Epithelial cell of esophagus (primary cell): Measurements from ENCODE around the gene CCL11.
A peak's percentile ranks its signal among the peaks of the same experiment; 100 is the strongest.

Experiments
- DNase-seq: peaks from one replicate; pipeline ENCODE4 v3.0.0; 2010; ENCODE audit warnings: low read depth
- H3K4me3 ChIP-seq: 2 replicates; pipeline ENCODE4 v1.5.1; 2011; ENCODE audit warnings: mild to moderate bottlenecking, low read length, control low read depth
- TF ChIP-seq, protein P1 (sequence below): IDR thresholded peaks from 2 replicates; pipeline ENCODE4 v1.5.1; 2011; ENCODE audit warnings: low read depth, mild to moderate bottlenecking, low read length, control low read depth, inconsistent platforms; ENCODE audit not compliant: insufficient read depth; ENCODE audit errors: missing control alignments

CCL11 gene

DNA sequence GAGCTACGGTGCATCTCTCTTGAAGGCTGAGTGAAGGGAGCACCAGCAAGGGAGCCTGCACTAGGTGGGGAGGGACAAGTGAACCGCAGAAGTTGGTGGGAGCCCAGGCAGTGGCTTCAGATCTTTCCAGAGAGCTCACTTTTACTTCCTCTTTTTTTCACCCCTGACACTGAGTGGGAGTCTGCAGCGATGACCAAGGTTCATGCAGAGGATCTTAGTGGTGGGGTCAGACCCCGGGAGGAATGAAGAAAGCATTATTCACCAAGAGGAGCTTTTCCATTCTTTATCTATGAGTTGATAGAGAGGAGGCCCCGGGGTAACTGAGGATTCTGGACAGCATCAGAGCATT lies 33.5 kb upstream of the CCL11 start:
- no peak overlapping the region for H3K4me3 ChIP-seq
- TF ChIP-seq, protein P1, sequence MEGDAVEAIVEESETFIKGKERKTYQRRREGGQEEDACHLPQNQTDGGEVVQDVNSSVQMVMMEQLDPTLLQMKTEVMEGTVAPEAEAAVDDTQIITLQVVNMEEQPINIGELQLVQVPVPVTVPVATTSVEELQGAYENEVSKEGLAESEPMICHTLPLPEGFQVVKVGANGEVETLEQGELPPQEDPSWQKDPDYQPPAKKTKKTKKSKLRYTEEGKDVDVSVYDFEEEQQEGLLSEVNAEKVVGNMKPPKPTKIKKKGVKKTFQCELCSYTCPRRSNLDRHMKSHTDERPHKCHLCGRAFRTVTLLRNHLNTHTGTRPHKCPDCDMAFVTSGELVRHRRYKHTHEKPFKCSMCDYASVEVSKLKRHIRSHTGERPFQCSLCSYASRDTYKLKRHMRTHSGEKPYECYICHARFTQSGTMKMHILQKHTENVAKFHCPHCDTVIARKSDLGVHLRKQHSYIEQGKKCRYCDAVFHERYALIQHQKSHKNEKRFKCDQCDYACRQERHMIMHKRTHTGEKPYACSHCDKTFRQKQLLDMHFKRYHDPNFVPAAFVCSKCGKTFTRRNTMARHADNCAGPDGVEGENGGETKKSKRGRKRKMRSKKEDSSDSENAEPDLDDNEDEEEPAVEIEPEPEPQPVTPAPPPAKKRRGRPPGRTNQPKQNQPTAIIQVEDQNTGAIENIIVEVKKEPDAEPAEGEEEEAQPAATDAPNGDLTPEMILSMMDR: no peak

DNA sequence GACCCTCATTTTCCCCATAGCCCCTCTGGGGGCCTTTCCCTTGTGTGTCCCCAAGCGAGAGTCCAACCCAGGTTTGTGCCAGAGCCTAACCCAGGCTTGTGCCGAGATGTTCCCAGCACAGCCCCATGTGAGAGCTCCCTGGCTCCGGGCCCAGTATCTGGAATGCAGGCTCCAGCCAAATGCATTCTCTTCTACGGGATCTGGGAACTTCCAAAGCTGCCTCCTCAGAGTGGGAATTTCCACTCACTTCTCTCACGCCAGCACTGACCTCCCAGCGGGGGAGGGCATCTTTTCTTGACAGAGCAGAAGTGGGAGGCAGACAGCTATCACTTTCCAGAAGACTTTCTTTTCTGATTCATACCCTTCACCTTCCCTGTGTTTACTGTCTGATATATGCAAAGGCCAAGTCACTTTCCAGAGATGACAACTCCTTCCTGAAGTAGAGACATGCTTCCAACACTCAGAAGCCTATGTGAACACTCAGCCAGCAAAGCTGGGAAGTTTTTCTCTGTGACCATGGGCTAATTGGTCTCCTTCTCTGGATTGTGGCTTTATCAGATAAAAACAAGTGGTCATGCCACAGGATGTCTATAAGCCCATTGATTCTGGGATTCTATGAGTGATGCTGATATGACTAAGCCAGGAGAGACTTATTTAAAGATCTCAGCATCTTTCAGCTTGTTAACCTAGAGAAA lies 33.0 kb upstream of the CCL11 start:
- DNase-seq: peak; percentile 24
- TF ChIP-seq, protein P1: no peak
- no peak overlapping the region for H3K4me3 ChIP-seq

More for the DNA sequence above, 33.5 kb upstream of the CCL11 start:
- no peak for DNase-seq

DNA sequence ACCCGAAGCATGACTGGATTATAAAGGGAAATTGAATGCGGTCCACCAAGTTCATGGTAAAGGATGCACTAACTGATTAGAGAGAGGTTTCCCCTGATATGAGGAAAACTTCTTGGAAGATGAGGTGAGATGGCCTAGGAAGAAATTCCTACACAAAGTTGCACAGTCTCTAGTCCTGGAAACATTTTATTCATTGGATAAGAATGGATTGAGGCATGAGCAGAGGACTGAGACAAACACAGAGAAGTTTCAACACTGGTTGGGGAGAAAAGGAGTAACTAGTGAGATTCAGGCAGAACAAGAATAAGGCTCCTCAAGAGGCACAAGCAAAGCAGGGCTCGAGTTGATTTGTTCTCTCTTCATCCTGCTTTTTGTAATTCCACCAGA lies 32.4 kb upstream of the CCL11 start:
- TF ChIP-seq, protein P1: no peak
- H3K4me3 ChIP-seq: no peak overlapping the region
- DNase-seq: no peak

DNA sequence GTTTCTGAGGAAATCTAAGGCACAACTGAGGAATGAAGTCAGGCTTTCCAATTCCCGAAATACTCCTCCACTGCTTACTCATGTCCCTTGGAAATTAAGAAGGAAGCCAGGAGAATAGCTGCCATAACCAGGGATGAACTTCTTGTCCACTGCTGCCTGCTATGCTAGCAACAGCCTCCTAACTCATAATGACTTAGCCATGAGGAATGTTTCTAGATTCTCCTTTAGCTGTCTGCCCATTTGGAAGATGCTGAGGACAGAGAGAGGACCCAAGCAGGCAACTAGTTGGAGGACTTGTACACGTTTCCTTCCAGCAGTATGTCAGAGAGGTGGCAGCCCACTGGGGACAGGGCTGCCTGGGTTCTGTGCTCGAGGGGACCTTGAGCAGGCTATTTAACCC lies 31.4 kb upstream of the CCL11 start:
- TF ChIP-seq, protein P1: no peak
- DNase-seq: no peak
- no peak overlapping the region for H3K4me3 ChIP-seq

DNA sequence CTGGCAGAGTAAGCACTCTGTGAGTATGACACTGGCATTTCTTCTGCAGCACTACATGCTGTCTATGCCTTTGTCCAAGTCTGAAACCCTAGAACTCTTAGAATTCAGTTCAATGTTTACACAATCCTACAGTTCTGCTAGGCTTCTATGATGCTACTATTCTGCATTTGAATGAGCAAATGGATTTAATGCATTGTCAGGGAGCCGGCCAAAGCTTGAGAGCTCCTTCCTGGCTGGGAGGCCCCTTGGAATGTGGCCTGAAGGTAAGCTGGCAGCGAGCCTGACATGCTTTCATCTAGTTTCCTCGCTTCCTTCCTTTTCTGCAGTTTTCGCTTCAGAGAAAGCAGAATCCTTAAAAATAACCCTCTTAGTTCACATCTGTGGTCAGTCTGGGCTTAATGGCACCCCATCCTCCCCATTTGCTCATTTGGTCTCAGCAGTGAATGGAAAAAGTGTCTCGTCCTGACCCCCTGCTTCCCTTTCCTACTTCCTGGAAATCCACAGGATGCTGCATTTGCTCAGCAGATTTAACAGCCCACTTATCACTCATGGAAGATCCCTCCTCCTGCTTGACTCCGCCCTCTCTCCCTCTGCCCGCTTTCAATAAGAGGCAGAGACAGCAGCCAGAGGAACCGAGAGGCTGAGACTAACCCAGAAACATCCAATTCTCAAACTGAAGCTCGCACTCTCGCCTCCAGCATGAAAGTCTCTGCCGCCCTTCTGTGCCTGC lies 30.7 kb upstream of the CCL11 start, which contains the start of gene CCL2:
TSS of gene CCL2 (plus strand) at position 635 of the 730 bp plus-strand sequence. CDS start at position 700, 65 bp downstream.
- no peak within 1 kb of the TSS for H3K4me3 ChIP-seq
- peak; percentile 32 for DNase-seq
- TF ChIP-seq, protein P1: no peak

DNA sequence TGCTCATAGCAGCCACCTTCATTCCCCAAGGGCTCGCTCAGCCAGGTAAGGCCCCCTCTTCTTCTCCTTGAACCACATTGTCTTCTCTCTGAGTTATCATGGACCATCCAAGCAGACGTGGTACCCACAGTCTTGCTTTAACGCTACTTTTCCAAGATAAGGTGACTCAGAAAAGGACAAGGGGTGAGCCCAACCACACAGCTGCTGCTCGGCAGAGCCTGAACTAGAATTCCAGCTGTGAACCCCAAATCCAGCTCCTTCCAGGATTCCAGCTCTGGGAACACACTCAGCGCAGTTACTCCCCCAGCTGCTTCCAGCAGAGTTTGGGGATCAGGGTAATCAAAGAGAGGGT lies 30.2 kb upstream of the CCL11 start:
- no peak for DNase-seq
- no peak overlapping the region for H3K4me3 ChIP-seq
- TF ChIP-seq, protein P1: no peak

DNA sequence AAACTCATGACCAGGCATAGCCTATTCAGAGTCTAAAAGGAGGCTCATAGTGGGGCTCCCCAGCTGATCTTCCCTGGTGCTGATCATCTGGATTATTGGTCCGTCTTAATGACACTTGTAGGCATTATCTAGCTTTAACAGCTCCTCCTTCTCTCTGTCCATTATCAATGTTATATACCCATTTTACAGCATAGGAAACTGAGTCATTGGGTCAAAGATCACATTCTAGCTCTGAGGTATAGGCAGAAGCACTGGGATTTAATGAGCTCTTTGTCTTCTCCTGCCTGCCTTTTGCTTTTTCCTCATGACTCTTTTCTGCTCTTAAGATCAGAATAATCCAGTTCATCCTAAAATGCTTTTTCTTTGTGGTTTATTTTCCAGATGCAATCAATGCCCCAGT lies 29.7 kb upstream of the CCL11 start:
- DNase-seq: no peak
- H3K4me3 ChIP-seq: no peak overlapping the region
- TF ChIP-seq, protein P1: no peak
